Ovary (tissue), 9 donors: Measurements from ENCODE around the gene PRKCE. TPM values are rescaled to one million over a fixed set of nuclear protein-coding genes. Genes with fewer than 3 reads are reported as not detected.

Experiments
- DNase-seq, 5 donors: peaks; one replicate each; pipeline ENCODE4 v3.0.0-alpha.2; 2019 to 2020
- H3K27ac ChIP-seq, 2 donors: fragments of 200-600 bp; one replicate each; pipeline versions ENCODE4 v1.5.1 to v1.8.0; 2019 to 2022
- H3K27me3 ChIP-seq: fragments of 200-600 bp; one replicate; pipeline ENCODE4 v1.8.0; 2022
- H3K36me3 ChIP-seq: fragments of 200-600 bp; sonication (generic); one replicate; pipeline ENCODE4 v1.5.1; 2019
- H3K4me1 ChIP-seq: one replicate; pipeline ENCODE4 v1.8.1; 2013; ENCODE audit warnings: mild to moderate bottlenecking, moderate library complexity; ENCODE audit not compliant: insufficient read depth
- H3K4me3 ChIP-seq: fragments of 200-600 bp; sonication (generic); one replicate; pipeline ENCODE4 v1.5.1; 2017
- H3K9me3 ChIP-seq, 2 donors: fragments of 200-600 bp in 1 of 2; sonication (generic) in 1 of 2; one replicate each; pipeline versions ENCODE4 v1.5.1 to v1.8.1; 2013 to 2019; ENCODE audit warnings: mild to moderate bottlenecking in 1 of 2, moderate library complexity in 1 of 2
- EP300 ChIP-seq: sonication (generic); formaldehyde crosslinking; IDR thresholded peaks from one replicate; pipeline ENCODE4 v1.6.1; 2017; ENCODE audit warnings: antibody characterized with exemption
- POLR2A ChIP-seq: fragments of 450-650 bp; IDR thresholded peaks from one replicate; pipeline ENCODE4 v1.6.1; 2017; ENCODE audit warnings: antibody characterized with exemption, mild to moderate bottlenecking, moderate library complexity
- WGBS, 3 donors: extraction: QIAGEN DNeasy Blood & Tissue Kit in 1 of 3; methylation state at CpG; one replicate each; pipeline versions ENCODE4 v1.1.5 to v1.1.7; 2013 to 2017; 5-methylcytosine and 5-hydroxymethylcytosine counted together
- intact Hi-C, 4 donors: fragments of 100-400 bp; cut with DNase I; formaldehyde crosslinking; loops; one replicate each; pipeline versions ENCODE4 v1.11.0 to v1.15.1; 2022 to 2023
- polyA plus RNA-seq, 2 donors: library from polyadenylated mRNA; stranded (reverse); fragments of 200-250 nt in 1 of 2; fragments of 350-450 nt in 1 of 2; fragmentation: Illumina TruSeq in 1 of 2; extraction: RNeasy Lipid Tissue Mini Kit (QIAGEN cat#74804) in 1 of 2; gene quantifications; one replicate each; pipeline ENCODE4 v1.2.3, GENCODE V29; 2013 to 2014
- total RNA-seq, 7 donors: library from RNA; depleted of rRNA in 2 of 7; stranded (reverse); fragments of >200 nt in 2 of 7; fragmentation: NEBNext Ultra II Directional in 3 of 7; extraction: Animal tissue kit (Norgen Biotek cat#: 25700) in 3 of 7; gene quantifications; one replicate each; pipeline versions ENCODE4 v1.1.0 to v1.2.4, GENCODE V29; 2016 to 2023
- TF ChIP-seq, protein P1 (sequence below), 3 donors: fragments of 450-650 bp in 2 of 3; fragments of 200-600 bp in 1 of 3; IDR thresholded peaks; one replicate each; pipeline versions ENCODE4 v1.5.1 to v1.8.0; 2016 to 2022; ENCODE audit warnings: antibody characterized with exemption in 3 of 3, mild to moderate bottlenecking in 1 of 3
- donor health status: DM: no; HTN: no; CAD: no; lungs with moderate emphysema.
- donor health status: DM: no; HTN: no; CAD: no.
- donor health status: Bipolar disorder and iron deficiency.
- donor health status: DM: yes; HTN: yes; CAD: no.
- donor health status: DM: no; HTN: no; CAD: no.
- donor health status: DM: yes; HTN: yes; CAD: no.

The PRKCE gene
- total and polyA plus RNA-seq, 9 donors, result 3.1 to 22.8 (median 12.8) TPM

DNA sequence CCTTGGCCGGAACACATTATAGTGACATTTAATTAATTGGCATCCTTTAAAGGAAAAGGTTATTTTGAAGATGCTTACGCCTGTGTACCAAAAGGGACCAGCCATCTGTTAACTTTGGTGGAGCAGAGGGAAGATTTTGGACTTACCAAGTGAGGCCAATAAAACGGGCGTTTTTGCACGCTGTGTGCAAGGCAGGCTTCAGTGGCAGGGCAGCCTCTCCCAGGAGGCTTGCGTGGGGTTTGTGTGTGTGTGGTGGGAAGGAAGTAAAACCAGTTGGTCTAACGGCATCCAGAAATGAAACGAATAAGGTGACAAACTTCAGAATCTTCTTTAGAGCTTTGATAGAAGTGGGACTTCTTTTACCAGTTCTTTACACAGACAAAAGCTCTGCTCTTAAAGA, 191.7 kb downstream of the PRKCE start:
- DNase-seq, result no peak
- TF ChIP-seq, protein P1, sequence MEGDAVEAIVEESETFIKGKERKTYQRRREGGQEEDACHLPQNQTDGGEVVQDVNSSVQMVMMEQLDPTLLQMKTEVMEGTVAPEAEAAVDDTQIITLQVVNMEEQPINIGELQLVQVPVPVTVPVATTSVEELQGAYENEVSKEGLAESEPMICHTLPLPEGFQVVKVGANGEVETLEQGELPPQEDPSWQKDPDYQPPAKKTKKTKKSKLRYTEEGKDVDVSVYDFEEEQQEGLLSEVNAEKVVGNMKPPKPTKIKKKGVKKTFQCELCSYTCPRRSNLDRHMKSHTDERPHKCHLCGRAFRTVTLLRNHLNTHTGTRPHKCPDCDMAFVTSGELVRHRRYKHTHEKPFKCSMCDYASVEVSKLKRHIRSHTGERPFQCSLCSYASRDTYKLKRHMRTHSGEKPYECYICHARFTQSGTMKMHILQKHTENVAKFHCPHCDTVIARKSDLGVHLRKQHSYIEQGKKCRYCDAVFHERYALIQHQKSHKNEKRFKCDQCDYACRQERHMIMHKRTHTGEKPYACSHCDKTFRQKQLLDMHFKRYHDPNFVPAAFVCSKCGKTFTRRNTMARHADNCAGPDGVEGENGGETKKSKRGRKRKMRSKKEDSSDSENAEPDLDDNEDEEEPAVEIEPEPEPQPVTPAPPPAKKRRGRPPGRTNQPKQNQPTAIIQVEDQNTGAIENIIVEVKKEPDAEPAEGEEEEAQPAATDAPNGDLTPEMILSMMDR (IDR thresholded peaks at IDR 0.05), result no peak
- Histone ChIP-seq H3K27ac (no peak overlapping the region), H3K27me3 (no peaks in the 10 kb centered on the region), H3K36me3 (no peaks in the 10 kb centered on the region), H3K4me1 (peaks cover 8% of the 10 kb centered on the region), H3K9me3 (no peaks in the 10 kb centered on the region), H3K4me3 (no peak overlapping the region)
- 90 to 97% (median 94%) methylated on average over 8 of the region's 8 CpGs for WGBS, 3 donors
- intact Hi-C loops, result no loop called here

DNA sequence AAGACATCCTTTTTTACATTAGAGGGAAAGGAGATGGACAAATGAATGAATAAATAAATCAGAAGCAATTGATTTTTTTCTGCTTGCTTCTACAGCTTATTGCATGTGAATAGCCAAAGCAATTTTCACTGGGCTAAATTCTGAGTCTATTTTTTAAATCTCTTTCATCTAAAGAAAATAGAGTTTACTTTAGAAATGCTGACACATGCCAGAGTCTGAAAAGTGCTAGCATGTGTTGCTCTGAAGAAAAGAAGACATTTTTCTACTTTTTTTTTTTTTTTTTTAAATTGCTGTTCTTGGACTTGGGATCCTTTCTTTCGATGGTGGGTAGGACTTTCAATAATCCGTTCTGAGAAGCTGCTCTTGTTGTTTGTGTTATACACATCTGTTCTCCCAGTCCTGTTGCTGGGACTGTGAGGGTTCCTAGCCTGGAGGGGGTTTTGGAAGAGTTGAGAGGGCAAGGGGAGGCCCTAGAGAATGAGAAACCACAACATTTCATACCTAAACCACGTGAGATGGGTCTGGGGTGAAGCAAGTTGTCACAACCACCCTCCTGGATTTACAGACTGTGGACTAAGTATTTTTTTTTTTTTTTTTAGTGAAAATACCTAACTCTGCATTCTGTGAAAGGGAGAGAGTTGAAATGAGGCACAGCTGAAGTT, 193.5 kb downstream of the PRKCE start:
- no peaks in the 10 kb centered on the region for H3K27me3 ChIP-seq
- peaks cover 4% of the 10 kb centered on the region for H3K4me1 ChIP-seq
- DNase-seq, result no peak
- H3K9me3 ChIP-seq, result no peaks in the 10 kb centered on the region
- 31 to 55% (median 43%) methylated on average over 3 of the region's 3 CpGs for WGBS, 3 donors
- no peaks in the 10 kb centered on the region for H3K36me3 ChIP-seq
- no peak overlapping the region for H3K4me3 ChIP-seq
- intact Hi-C loops, result no loop called here
- TF ChIP-seq POLR2A, result no peak
- TF ChIP-seq, protein P1 (IDR thresholded peaks at IDR 0.05), result no peak
- TF ChIP-seq EP300, result no peak
- H3K27ac ChIP-seq, result no peak overlapping the region

DNA sequence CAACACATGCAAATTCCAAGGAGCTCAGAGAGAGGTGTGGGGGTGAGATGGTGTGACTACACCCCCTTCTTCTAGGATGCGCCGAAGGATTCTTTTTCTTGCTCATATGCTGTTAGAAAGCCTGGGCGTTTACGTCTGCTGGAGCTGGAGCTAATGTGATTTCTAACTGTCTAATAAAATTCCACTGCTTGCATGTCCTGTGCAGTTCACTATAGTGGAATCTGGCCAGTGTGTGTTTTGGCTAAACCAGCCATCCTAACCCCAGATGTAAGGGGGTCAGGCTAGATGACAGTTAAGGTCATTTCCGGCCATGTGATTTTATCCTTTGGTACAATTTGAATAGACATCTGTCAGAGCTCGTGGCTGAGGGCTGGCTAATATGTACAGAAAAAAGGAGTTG, 194.1 kb downstream of the PRKCE start:
- no peaks in the 10 kb centered on the region for H3K27me3 ChIP-seq
- TF ChIP-seq EP300 (no peak), POLR2A (no peak)
- TF ChIP-seq, protein P1 (IDR thresholded peaks at IDR 0.05), result no peak
- 78 to 80% (median 79%) methylated on average over 6 of the region's 6 CpGs for WGBS, 3 donors
- H3K4me1 ChIP-seq, result peaks cover 2% of the 10 kb centered on the region
- H3K36me3 ChIP-seq, result no peaks in the 10 kb centered on the region
- H3K9me3 ChIP-seq, result no peaks in the 10 kb centered on the region
- no peak overlapping the region for H3K4me3 ChIP-seq
- DNase-seq, result no peak
- intact Hi-C loops, result no loop called here
- H3K27ac ChIP-seq, result no peak overlapping the region

DNA sequence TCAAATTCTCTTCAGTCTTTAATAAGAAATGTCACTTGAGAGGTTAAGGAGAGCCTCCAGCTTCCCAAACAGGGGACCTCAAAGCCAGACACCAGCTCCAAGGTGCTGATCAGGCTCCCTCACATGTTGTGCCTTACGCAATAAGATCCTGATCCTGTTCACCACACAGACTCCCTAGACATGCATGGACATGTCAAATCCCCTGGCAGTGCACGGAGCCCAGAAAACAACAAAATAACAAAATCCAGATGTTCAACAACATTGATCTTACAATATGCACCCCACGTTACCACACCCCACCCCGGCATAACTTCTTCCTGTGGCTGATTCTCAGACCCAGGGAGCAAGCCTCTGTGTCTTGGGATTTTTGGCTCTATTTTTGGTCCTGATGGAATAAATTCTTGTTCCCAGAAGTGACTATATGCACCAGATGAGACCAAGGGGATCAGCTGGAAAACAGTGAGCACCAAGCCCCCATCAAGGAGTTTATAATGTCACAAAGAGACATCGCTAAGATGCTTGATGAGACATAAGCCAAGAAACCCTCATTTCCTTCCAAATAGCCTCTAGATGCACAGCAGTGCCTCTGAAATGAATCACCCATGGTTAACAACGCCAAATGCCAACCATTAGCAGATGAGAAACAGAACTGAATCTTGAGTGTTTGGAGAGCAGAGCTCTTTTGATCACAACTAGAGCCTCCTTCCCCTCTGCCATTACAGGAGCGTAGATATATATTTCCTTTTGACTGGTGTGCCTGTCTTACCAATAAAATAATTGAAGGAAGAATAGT, 198.2 kb downstream of the PRKCE start:
- H3K27ac ChIP-seq, result no peak overlapping the region
- intact Hi-C loops, result no loop called here

More for the DNA sequence above, 198.2 kb downstream of the PRKCE start:
- peaks cover 2% of the 10 kb centered on the region for H3K4me1 ChIP-seq
- TF ChIP-seq POLR2A (no peak), EP300 (no peak)
- TF ChIP-seq, protein P1 (IDR thresholded peaks at IDR 0.05), result no peak
- no peaks in the 10 kb centered on the region for H3K9me3 ChIP-seq
- H3K36me3 ChIP-seq, result no peaks in the 10 kb centered on the region
- no peak for DNase-seq
- H3K27me3 ChIP-seq, result no peaks in the 10 kb centered on the region
- H3K4me3 ChIP-seq, result no peak overlapping the region
- whole genome bisulfite sequencing, 3 donors, result 88 to 98% (median 96%) methylated on average over 7 of the region's 7 CpGs
